Endometrial microvascular endothelial cells (primary cell): ENCODE results near the gene MLANA. TPM values are rescaled to one million over a fixed set of nuclear protein-coding genes. Genes with fewer than 3 reads are reported as not detected.

Source experiments
- in situ Hi-C: cut with HindIII; loops from 2 replicates; pipeline ENCODE4 v1.10.0; 2017; ENCODE audit warnings: low sequenced_read_pairs, low pct_unique_long_range_greater_than_20kb; ENCODE audit errors: inconsistent ontology term
- total RNA-seq: library from RNA; depleted of rRNA; stranded (reverse); fragments of >200 nt; gene quantifications from one replicate; pipeline ENCODE4 v1.2.3, GENCODE V29; 2015; ENCODE audit errors: inconsistent ontology term

MLANA gene
- total RNA-seq, 1 donor from 2014 or later = not detected

- in situ Hi-C loops = no loop called here
Measured at GRCh38 chr9:5894237-5894959, 3.7 kb downstream of the MLANA start.

GRCh38 chr9:5895782-5896181 is 5.1 kb downstream of the MLANA start:
- in situ Hi-C loops = no loop called here

- in situ Hi-C loops = no loop called here
Measured at GRCh38 chr9:5896863-5897262, 6.2 kb downstream of the MLANA start.

- in situ Hi-C loops = no loop called here
Measured at GRCh38 chr9:5897851-5898250, 7.2 kb downstream of the MLANA start.

GRCh38 chr9:5899292-5899691 is 8.6 kb downstream of the MLANA start:
- in situ Hi-C loops = no loop called here

- in situ Hi-C loops = no loop called here
Measured at GRCh38 chr9:5900622-5901021, 9.9 kb downstream of the MLANA start.

- in situ Hi-C loops = no loop called here
Measured at GRCh38 chr9:5902377-5902776, 11.7 kb downstream of the MLANA start.

GRCh38 chr9:5908918-5909317 is 18.2 kb downstream of the MLANA start:
- in situ Hi-C loops = no loop called here

GRCh38 chr9:5909976-5910375 is 19.3 kb downstream of the MLANA start:
- in situ Hi-C loops = no loop called here

- in situ Hi-C loops = no loop called here
Measured at GRCh38 chr9:5910413-5911057, 19.8 kb downstream of the MLANA start.

GRCh38 chr9:5915438-5915837 is 24.7 kb downstream of the MLANA start:
- in situ Hi-C loops = no loop called here

GRCh38 chr9:5917273-5917672 is 26.6 kb downstream of the MLANA start:
- in situ Hi-C loops = no loop called here

GRCh38 chr9:5917888-5918287 is 27.2 kb downstream of the MLANA start:
- in situ Hi-C loops = no loop called here

GRCh38 chr9:5918460-5918859 is 27.8 kb downstream of the MLANA start:
- in situ Hi-C loops = no loop called here

GRCh38 chr9:5920860-5921328 is 30.2 kb downstream of the MLANA start:
- in situ Hi-C loops = no loop called here

GRCh38 chr9:5922192-5922591 is 31.5 kb downstream of the MLANA start:
- in situ Hi-C loops = no loop called here

- in situ Hi-C loops = no loop called here
Measured at GRCh38 chr9:5931657-5932056, 41.0 kb downstream of the MLANA start.

GRCh38 chr9:5938449-5938848 is 47.8 kb downstream of the MLANA start:
- in situ Hi-C loops = no loop called here

GRCh38 chr9:5939530-5939929 is 48.8 kb downstream of the MLANA start:
- in situ Hi-C loops = no loop called here

- in situ Hi-C loops = no loop called here
Measured at GRCh38 chr9:5941214-5941613, 50.5 kb downstream of the MLANA start.
